Activated naive CD8-positive, alpha-beta T cell treated with anti-CD3 and anti-CD28 coated beads for 36 hours (primary cell): Measurements from ENCODE around the gene PRKCA. TPM values are rescaled to one million over a fixed set of nuclear protein-coding genes. Genes with fewer than 3 reads are reported as not detected.

ENCODE experiments used
- DNase-seq: peaks from one replicate; pipeline ENCODE4 v3.0.0; 2021
- H3K27ac Mint-ChIP-seq: one replicate; pipeline ENCODE4 v1.8.0; 2022; ENCODE audit warnings: mild to moderate bottlenecking, moderate library complexity, mixed read lengths
- H3K27me3 Mint-ChIP-seq: one replicate; pipeline ENCODE4 v1.8.0; 2022; ENCODE audit warnings: mild to moderate bottlenecking, mixed read lengths
- H3K36me3 Mint-ChIP-seq: one replicate; pipeline ENCODE4 v1.8.0; 2021; ENCODE audit warnings: mild to moderate bottlenecking, mixed read lengths
- H3K4me1 Mint-ChIP-seq: one replicate; pipeline ENCODE4 v1.8.0; 2021; ENCODE audit warnings: mixed read lengths
- H3K4me3 Mint-ChIP-seq: one replicate; pipeline ENCODE4 v1.8.0; 2022; ENCODE audit warnings: mild to moderate bottlenecking, moderate library complexity, mixed read lengths
- H3K9me3 Mint-ChIP-seq: one replicate; pipeline ENCODE4 v1.8.0; 2022; ENCODE audit warnings: mixed read lengths
- total RNA-seq, 2 experiments: library from RNA; stranded (reverse); gene quantifications; one replicate each; pipeline ENCODE4 v1.2.3, GENCODE V29; 2021

PRKCA gene
- total RNA-seq, 2 experiments from 2014 or later, result 63.5 to 65.8 TPM

DNA sequence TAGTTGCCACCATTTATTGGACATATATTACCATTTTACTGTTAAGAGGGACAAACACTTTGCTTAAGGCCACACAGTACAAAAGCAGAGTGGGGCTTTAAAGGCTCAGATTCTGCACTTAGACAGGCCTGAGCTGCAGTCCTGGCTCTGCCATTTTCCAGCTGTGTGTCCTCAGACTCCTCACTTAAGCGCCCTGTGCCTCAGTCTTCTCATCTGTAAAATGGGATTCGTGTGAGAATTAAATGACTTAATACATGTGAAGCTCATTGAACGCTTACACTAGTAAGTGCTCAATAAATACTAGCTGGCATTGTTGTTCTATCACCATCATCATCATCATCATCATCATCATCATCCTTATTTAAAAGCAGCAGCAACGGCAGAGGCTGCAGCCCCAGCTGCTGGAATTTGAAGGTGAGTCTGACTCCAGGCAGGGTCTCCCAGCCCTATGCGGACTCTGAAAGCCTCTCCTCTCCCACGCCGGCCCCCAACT is 532.1 kb downstream of the PRKCA start:
- H3K27ac Mint-ChIP-seq, result no peak overlapping the region
- peaks cover 63% of the 10 kb centered on the region for H3K27me3 Mint-ChIP-seq
- no peaks in the 10 kb centered on the region for H3K9me3 Mint-ChIP-seq
- no peaks in the 10 kb centered on the region for H3K4me1 Mint-ChIP-seq
- H3K36me3 Mint-ChIP-seq, result no peaks in the 10 kb centered on the region
- DNase-seq, result no peak
- H3K4me3 Mint-ChIP-seq, result no peak overlapping the region

DNA sequence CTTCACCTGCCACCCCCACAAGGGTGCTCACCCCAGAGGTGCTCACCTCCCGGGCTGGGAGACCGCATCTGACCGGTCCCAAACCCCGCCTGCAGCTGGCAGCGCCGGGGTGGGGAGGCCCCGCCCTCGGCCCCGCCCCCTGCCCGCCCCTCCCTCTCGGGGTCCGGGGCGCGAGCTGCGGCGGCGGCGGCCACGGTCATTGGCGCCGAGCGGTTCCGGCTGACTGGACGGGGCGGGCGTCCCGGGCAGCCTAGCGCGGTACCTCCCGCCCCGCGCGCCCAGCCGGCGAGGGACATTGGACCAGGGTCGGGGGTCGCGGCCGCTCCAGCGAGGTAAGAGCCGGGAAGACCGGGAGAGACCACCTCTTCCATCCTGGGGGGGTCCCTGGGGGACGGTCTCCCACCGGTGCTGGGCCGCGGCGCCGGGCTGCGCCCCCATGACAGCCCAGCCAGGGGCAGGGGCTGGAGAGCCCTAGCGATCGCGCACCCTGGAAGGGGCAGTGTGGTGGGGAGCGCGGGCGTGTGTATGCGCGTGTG is 532.6 kb downstream of the PRKCA start, which contains the start of gene CACNG5:
Gene CACNG5 (plus strand): TSS at position 199 of the 536 bp plus-strand sequence. CDS start 42,216 bp downstream, outside the sequence.
- Mint-ChIP-seq H3K9me3 (no peaks in the 10 kb centered on the region), H3K4me3 (no peak within 1 kb of the TSS), H3K4me1 (no peaks in the 10 kb centered on the region), H3K27me3 (peaks cover 58% of the 10 kb centered on the region), H3K36me3 (no peaks in the 10 kb centered on the region), H3K27ac (no peak within 1 kb of the TSS)
- peak; percentile 4 for DNase-seq

DNA sequence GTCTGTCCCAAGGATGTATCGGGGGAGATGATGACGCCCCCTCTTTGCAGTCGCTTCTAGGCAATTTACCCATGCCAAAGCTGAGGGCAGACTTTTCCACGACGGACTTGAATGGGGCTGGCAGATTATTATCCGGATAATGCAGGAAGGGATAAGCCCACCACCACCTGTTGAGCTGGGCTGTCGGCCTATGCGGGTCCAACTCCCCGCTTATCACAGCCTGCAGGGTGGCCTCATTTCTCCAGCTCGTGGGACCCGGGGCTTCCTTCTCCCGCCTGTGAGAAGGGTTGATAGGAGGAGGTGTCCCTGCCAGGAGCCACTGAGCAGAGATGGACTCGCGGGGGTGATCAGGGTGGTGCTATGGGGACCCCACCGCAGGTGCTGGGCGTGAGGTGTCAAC is 533.1 kb downstream of the PRKCA start:
- H3K4me3 Mint-ChIP-seq, result no peak overlapping the region
- H3K27ac Mint-ChIP-seq, result no peak overlapping the region
- peaks cover 55% of the 10 kb centered on the region for H3K27me3 Mint-ChIP-seq
- no peaks in the 10 kb centered on the region for H3K9me3 Mint-ChIP-seq
- DNase-seq, result no peak
- H3K4me1 Mint-ChIP-seq, result no peaks in the 10 kb centered on the region
- no peaks in the 10 kb centered on the region for H3K36me3 Mint-ChIP-seq

DNA sequence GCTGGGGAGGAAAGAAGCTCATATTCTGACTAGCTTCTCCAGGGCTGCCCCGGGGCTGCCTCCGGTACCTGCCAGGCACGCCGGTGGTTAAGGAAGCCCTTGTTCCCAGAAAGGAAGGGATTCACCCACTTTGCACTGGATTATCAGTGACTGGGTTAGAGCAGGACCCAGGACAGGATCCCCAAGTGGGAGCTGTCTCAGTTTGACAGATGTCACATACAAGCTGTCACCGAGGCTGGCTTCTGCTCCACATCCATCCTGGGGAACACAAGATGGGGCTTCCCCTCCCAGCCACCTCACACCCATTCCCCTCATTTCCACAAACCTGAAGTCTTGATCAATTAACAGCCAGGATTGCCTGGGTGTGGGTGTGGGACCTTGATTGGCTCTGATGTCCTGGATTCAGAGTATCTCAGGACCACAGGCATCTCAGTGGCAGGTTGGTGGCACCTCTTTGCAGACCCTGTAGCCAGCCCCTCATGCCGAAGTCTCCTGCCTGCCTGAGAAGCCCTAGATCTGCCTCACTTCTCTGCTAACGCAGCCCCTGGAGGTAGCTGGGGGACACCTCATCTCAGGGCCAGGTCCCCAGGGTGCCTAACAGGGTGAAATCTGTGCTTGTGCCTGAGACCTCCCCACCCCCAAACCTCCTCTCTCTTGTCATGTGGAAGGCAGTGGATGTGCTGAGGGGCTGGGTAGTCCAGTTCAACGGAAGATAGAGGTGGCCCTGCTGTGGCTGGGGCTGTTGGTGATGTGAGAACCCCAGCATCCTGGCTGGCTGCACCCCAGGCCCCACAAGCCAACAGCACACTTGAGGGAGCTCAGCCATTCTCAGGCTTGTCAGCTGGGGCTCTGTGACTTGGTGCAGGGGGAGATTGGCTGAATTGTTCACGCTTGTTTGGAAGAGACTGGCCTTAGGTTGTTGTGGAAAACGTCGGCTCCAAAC is 533.9 kb downstream of the PRKCA start:
- Mint-ChIP-seq H3K4me3 (no peak overlapping the region), H3K4me1 (no peaks in the 10 kb centered on the region), H3K27ac (no peak overlapping the region), H3K27me3 (peaks cover 49% of the 10 kb centered on the region), H3K9me3 (no peaks in the 10 kb centered on the region), H3K36me3 (no peaks in the 10 kb centered on the region)
- DNase-seq, result no peak

DNA sequence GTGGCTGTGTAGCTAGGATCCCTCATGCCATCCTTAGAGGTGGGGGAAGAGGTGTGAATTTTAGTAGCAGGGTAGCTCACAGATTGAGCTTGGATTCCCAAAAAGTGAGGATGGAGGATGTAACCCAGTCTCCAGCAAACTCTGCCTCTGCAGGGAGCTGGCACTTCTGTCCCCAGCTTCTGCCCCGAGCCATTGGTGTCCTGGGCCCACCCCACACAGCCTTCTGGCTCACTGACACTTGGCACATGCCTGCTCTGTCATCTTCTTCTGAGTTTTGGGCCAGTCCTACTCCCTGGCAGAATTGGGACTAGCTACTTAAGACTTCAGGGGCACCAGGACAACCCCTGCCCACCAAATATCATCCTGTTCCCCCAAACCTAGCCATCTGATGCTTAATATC is 534.8 kb downstream of the PRKCA start:
- Mint-ChIP-seq H3K4me1 (no peaks in the 10 kb centered on the region), H3K4me3 (no peak overlapping the region), H3K27ac (no peak overlapping the region), H3K9me3 (no peaks in the 10 kb centered on the region), H3K36me3 (no peaks in the 10 kb centered on the region), H3K27me3 (peaks cover 40% of the 10 kb centered on the region)
- DNase-seq, result no peak

DNA sequence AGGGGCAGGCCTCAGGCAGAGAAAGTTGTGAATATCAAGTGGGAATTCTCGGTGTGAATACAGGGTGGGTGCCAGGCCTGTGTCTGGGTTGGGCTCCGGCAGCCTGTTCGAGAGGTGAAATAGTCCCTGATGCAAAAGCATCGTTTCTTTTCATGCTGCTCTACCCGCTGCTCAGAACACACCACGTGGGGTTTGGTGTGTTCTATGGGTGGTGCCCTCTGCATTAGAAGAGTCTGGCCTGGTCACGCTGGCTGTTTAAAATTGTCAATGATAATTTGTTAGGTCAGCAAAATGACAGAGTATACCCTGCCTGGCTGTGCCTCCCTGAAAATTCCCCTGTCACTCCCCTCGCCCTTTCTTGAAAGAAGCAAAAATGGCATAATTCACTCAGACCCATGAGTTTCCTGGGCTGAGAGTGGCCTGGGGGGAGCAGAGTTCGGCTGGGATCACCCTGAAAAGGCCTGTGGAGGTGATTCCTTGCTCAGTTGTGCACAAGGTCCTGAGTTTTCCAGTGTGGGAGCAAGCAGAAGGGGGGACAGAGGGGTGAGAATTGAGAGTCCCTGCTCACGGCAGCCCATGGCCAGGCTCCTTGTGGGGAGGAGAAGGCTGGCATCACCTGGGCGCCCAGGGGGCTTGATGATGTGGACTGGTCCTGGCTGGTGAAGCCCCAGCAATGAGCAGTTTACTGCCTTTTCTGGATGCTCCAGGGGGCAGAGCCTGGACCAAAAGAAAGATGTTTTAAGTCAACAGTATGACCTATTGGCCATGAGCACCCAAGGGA is 535.7 kb downstream of the PRKCA start:
- no peak overlapping the region for H3K4me3 Mint-ChIP-seq
- H3K4me1 Mint-ChIP-seq, result no peaks in the 10 kb centered on the region
- no peaks in the 10 kb centered on the region for H3K9me3 Mint-ChIP-seq
- no peak overlapping the region for H3K27ac Mint-ChIP-seq
- DNase-seq, result no peak
- H3K27me3 Mint-ChIP-seq, result peaks cover 36% of the 10 kb centered on the region
- H3K36me3 Mint-ChIP-seq, result no peaks in the 10 kb centered on the region

DNA sequence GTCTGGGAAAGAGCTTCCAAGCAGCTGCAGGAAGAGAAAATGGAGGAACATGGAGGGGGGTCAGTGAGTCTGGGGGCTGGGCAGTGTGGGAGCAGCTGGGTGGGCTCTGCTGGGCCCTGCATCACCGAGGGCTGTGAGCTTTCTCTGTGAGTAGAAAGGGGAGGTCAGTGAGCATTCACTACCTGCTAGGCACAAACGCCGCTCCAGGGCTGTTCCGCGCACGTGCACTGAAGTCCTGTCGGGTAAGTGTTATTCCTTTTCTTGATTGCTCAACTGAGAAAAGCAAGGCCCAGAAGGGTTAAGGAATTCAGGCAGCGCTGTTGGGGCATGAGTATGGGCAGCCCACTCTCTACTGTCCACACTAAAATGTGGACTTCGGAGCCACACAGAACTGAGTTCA is 537.2 kb downstream of the PRKCA start:
- DNase-seq, result no peak
- Mint-ChIP-seq H3K36me3 (no peaks in the 10 kb centered on the region), H3K4me1 (no peaks in the 10 kb centered on the region), H3K4me3 (no peak overlapping the region), H3K27ac (no peak overlapping the region), H3K27me3 (peaks cover 22% of the 10 kb centered on the region), H3K9me3 (no peaks in the 10 kb centered on the region)

DNA sequence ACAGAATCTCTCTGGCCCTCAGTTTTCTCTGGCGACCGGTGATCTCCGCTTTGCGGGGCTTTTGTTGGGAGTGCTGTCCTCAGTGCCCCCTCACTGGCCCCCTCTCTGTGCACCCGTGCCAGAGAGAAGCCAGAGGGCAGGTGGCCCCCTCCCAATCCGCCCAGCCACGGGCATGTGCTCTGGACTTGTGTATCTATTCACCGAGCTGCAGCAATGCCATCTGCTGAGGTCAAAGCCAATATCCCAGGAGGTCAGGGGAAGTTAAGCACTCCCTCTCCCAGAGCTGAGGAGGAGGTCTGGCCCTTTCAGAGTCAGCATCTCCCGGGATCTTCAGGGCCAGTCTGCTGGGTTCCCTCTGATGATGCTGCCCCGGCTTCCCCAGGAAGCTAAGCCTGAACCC is 537.6 kb downstream of the PRKCA start:
- H3K27ac Mint-ChIP-seq, result no peak overlapping the region
- no peaks in the 10 kb centered on the region for H3K4me1 Mint-ChIP-seq
- H3K9me3 Mint-ChIP-seq, result no peaks in the 10 kb centered on the region
- no peaks in the 10 kb centered on the region for H3K36me3 Mint-ChIP-seq
- peaks cover 21% of the 10 kb centered on the region for H3K27me3 Mint-ChIP-seq
- H3K4me3 Mint-ChIP-seq, result no peak overlapping the region
- DNase-seq, result no peak

DNA sequence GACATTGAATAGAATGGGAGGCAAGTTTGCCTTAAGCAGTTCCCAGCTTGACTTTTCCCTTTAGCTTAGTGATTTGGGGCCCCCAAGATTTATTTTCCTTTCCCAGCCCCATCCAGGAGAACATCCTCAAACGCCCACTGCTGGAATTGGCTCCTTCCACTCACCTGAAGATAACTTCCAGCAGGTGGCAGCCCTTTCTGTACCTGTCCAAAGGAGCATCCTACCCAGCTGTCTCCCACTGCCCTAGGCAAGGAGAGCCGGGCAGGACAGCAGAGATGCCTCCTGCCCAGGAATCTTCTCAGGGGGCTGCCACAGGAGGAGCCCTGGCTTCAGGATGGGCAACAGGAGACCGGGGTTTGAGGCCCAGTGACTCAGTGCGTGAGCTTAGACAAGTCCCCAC is 538.9 kb downstream of the PRKCA start:
- no peaks in the 10 kb centered on the region for H3K4me1 Mint-ChIP-seq
- H3K27me3 Mint-ChIP-seq, result peaks cover 14% of the 10 kb centered on the region
- H3K27ac Mint-ChIP-seq, result no peak overlapping the region
- no peak overlapping the region for H3K4me3 Mint-ChIP-seq
- no peaks in the 10 kb centered on the region for H3K36me3 Mint-ChIP-seq
- DNase-seq, result no peak
- peaks cover 5% of the 10 kb centered on the region for H3K9me3 Mint-ChIP-seq

DNA sequence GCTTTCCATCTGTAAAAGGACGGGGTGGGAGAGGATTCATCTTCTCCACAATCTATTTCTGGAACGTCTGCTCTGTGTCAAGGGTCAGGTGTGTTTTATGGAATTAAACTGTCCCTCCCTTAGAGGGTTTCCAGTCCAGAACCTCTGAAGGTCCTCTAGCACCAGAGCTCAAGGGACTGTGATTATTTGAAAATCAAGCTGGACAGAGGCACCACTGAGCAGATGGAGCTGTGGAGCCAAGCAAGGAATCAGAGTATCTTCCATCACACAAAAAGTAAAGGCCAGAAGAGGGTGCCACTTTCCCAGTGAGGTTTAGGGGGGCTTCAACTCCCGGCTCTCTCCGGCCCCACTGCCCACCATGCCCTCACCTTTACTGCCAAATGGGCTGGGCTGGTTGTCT is 539.3 kb downstream of the PRKCA start:
- Mint-ChIP-seq H3K4me1 (no peaks in the 10 kb centered on the region), H3K27ac (no peak overlapping the region), H3K27me3 (peaks cover 14% of the 10 kb centered on the region), H3K4me3 (no peak overlapping the region), H3K9me3 (peaks cover 9% of the 10 kb centered on the region), H3K36me3 (no peaks in the 10 kb centered on the region)
- DNase-seq, result no peak

DNA sequence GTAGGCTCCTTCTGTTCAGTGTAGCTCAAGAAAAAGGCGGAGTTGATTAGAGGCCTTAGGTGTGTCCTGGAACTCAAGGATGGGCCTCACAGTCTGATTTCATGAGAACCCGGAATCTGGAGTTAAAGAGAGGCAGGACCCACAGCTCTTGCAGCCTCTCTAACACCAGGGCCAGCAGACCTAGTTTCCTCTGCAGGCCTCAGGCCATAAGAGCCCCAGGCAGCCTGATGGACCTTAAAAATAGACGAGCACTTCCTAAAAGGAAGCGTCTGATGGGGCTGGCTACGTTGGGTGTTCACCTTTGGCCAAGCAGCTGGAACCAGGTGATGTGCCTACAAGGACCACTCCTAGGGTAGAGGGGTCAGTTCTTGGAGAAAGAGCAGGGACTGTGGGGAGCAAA is 540.1 kb downstream of the PRKCA start:
- H3K27ac Mint-ChIP-seq, result no peak overlapping the region
- no peak for DNase-seq
- no peaks in the 10 kb centered on the region for H3K4me1 Mint-ChIP-seq
- H3K27me3 Mint-ChIP-seq, result peaks cover 12% of the 10 kb centered on the region
- peaks cover 11% of the 10 kb centered on the region for H3K9me3 Mint-ChIP-seq
- H3K36me3 Mint-ChIP-seq, result no peaks in the 10 kb centered on the region
- no peak overlapping the region for H3K4me3 Mint-ChIP-seq

DNA sequence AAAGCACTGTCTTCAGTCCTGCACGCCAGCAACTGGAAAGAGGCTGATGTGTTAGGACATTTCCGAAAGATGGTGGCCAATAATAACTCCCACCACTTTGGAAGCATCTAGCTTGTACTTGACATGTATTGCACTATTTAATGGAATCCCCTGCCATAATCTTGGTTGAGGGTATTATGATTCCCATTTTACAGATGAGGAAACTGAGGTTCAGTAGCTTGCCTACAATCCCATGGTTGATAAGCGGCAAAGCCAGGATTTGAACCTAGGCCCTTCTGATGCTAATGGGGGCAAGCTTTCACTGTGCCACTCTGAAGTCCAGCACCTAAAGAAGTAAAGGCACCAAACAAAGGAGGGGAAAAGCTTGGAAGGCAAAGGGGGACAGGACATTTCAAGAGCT is 540.5 kb downstream of the PRKCA start:
- H3K4me1 Mint-ChIP-seq, result no peaks in the 10 kb centered on the region
- H3K36me3 Mint-ChIP-seq, result no peaks in the 10 kb centered on the region
- DNase-seq, result no peak
- H3K4me3 Mint-ChIP-seq, result no peak overlapping the region
- peaks cover 12% of the 10 kb centered on the region for H3K27me3 Mint-ChIP-seq
- H3K9me3 Mint-ChIP-seq, result peaks cover 11% of the 10 kb centered on the region
- H3K27ac Mint-ChIP-seq, result no peak overlapping the region

DNA sequence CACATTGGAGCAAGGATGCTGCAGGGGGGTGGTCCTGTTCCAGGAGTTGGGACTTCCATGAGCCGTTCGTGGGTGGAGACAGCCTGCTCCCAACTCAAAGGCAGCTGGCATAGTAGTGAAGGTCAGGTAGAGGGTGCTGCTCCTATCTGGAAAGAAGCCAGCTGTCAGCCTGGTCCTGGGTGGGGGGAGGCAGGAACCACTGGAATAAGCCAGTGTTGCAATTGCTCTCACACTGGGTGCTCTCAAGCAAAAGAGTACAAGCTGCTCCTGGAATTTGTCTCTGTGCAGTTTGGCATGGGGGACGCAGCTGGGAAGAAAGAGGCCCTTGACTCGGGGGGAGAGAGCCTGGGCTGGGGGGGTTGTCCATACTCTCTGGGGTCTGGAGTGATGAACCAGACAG is 541.2 kb downstream of the PRKCA start:
- no peaks in the 10 kb centered on the region for H3K36me3 Mint-ChIP-seq
- H3K4me3 Mint-ChIP-seq, result no peak overlapping the region
- H3K9me3 Mint-ChIP-seq, result peaks cover 11% of the 10 kb centered on the region
- peaks cover 12% of the 10 kb centered on the region for H3K27me3 Mint-ChIP-seq
- no peak overlapping the region for H3K27ac Mint-ChIP-seq
- DNase-seq, result no peak
- no peaks in the 10 kb centered on the region for H3K4me1 Mint-ChIP-seq

DNA sequence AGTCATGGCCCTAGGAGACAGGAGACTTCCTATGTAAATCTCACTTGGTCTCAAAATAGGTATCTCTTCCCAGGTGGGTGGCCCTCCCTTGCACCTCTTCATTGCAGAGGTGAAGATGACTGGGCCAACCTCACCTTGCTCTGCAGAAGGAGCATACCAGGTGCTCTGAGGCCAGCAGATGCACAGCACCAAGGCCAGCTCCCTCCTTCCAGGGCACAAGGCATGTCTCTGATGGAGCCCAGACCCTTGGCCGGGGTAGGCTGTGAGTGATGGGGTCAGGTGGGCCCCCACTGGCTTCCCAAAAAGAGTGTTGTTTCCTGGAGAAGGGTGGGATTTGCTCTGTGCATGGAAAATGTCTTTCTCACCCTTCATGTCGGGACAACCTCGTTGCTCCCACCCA is 545.3 kb downstream of the PRKCA start:
- peaks cover 11% of the 10 kb centered on the region for H3K9me3 Mint-ChIP-seq
- peaks cover 12% of the 10 kb centered on the region for H3K27me3 Mint-ChIP-seq
- H3K4me1 Mint-ChIP-seq, result no peaks in the 10 kb centered on the region
- H3K36me3 Mint-ChIP-seq, result no peaks in the 10 kb centered on the region
- no peak overlapping the region for H3K4me3 Mint-ChIP-seq
- DNase-seq, result no peak
- no peak overlapping the region for H3K27ac Mint-ChIP-seq

DNA sequence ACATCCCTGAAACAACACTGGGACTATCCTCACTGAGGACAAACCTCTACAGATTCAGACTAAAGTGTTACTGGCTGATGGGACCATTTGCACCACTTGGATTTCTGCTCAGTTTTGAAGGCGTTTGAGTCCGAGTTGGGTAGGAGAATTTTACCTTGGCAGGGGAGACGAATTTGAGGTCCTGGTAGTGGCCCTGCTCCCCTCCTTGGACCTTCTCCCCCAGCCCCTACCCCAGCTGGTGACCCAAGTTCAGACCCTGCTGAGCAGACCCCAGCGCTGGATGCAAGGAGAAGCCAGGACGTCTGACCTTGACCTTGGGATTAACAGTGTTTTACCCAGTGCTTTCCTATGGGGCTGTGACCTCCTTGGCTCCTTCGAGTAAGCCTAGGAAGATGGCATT is 546.1 kb downstream of the PRKCA start:
- Mint-ChIP-seq H3K9me3 (peaks cover 11% of the 10 kb centered on the region), H3K4me1 (no peaks in the 10 kb centered on the region)
- DNase-seq, result no peak

More for the DNA sequence above, 546.1 kb downstream of the PRKCA start:
- Mint-ChIP-seq H3K4me3 (no peak overlapping the region), H3K27me3 (peaks cover 9% of the 10 kb centered on the region), H3K27ac (no peak overlapping the region), H3K36me3 (no peaks in the 10 kb centered on the region)
